ENCODE measurements around the gene NAT14. TPM values are rescaled to one million over a fixed set of nuclear protein-coding genes. Genes with fewer than 3 reads are reported as not detected.

NAT14 gene
- total RNA-seq, 1 experiment from 2014 or later = 26.1 TPM

DNA sequence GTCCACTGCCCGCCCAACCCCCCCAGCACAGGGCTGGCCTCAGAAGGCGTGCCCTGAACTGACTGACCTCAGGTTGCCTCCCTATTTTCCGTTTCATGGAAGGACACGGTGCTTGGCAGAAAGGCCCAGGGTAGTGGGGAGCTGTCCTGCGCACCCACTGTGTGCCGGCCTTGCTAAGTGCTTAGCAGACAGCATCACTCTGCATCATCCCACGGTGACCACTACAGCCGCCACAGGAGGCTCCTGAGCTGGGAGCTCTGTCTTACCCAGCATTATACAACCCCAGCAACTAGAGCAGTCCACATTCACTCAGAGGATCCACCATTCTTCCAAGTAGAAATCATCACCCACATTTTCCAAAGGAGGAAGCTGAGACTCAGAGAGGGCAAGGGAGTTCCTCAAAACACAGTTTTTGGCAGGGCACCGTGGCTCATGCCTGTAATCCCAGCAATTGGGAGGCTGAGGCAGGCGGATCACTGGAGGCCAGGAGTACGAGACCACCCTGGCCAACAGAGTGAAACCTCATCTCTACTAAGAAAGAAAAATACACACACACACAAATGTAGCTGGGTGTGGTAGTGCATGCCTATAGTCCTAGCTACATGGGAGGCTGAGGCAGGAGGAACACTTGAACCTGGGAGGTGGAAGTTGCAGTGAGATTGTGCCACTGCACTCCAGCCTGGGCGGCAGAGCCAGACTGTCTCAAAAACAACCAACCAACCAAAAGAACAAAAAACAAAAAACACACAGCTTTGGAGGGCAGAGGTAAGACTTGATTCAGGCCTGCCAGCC lies 50.4 kb downstream of the NAT14 start:
- DNase-seq (ENCODE audit: low read depth) = no peak

DNA sequence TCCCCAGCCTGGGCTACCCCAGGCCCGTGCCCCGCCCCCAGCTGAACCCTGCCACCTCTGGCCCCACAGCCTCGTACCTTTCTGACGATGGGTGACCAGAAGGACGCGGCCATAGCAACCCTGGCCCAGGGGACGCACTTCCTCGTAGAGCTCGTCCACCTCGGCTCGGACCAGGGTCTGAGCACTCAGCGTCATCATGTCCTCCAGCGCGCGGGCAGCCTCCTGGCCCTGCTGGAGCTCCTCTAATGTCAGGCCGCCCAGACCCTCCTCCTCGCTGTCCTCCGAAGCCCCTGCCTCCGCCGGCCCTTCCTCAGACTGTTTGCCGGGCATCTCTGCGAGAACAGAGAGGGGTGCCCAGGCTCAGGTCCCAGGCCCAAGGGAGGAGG lies 51.0 kb downstream of the NAT14 start:
- no peak for DNase-seq (ENCODE audit: low read depth)

DNA sequence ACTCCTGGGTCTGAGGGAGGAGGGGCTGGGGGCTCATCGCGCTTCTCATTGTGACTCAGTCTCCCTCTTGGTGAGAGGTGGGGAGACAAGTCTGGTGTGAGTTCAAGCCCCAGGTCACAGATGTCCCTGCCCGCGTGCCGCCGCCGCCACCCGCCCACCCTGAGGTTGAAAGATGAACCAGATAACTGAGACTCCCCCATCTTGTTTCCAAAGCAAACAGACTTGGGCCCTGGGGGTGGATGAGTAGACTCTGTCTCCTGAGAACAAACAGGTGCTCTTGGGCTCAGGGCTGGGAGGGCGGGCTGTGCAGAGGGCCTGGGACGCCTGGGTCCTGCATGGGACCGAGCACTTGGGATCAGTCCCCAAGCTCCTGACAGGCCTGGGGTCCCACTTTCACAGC lies 51.4 kb downstream of the NAT14 start:
- DNase-seq (ENCODE audit: low read depth) = no peak

Other genes with a start within 250 kb of the NAT14 start
- 23.9 and 48.8 TPM in 2 replicates for gene PPP6R1, start 226.2 kb upstream of the NAT14 start, total RNA-seq (2014; rRNA removed; shearing (Covaris generic))
- 25.5 and 37.2 TPM in 2 replicates for gene HSPBP1, start 205.1 kb upstream of the NAT14 start, total RNA-seq (2014; rRNA removed; shearing (Covaris generic))
- 0.17 and 2.7 TPM in 2 replicates for gene BRSK1, start 201.2 kb upstream of the NAT14 start, total RNA-seq (2014; rRNA removed; shearing (Covaris generic))
- not detected in 2 replicates for gene TMEM150B, start 159.8 kb upstream of the NAT14 start, total RNA-seq (2014; rRNA removed; shearing (Covaris generic))
- 5.2 and 10.0 TPM in 2 replicates for gene KMT5C, start 145.3 kb upstream of the NAT14 start, total RNA-seq (2014; rRNA removed; shearing (Covaris generic))
- 0.30 TPM in 1 of 2 replicates, not detected in the other for gene COX6B2, start 130.5 kb upstream of the NAT14 start, total RNA-seq (2014; rRNA removed; shearing (Covaris generic))
- gene GARIN5B, start 121.9 kb upstream of the NAT14 start, total RNA-seq (2014; rRNA removed; shearing (Covaris generic)) = not detected in 2 replicates
- gene IL11, start 114.7 kb upstream of the NAT14 start, total RNA-seq (2014; rRNA removed; shearing (Covaris generic)) = 23.0 and 39.1 TPM in 2 replicates
- 0.22 TPM in 1 of 2 replicates, not detected in the other for gene TMEM190, start 108.4 kb upstream of the NAT14 start, total RNA-seq (2014; rRNA removed; shearing (Covaris generic))
- gene TMEM238, start 100.9 kb upstream of the NAT14 start, total RNA-seq (2014; rRNA removed; shearing (Covaris generic)) = 1.1 and 1.2 TPM in 2 replicates
- 452 and 738 TPM in 2 replicates for gene RPL28, start 99.3 kb upstream of the NAT14 start, total RNA-seq (2014; rRNA removed; shearing (Covaris generic))
- gene UBE2S, start 77.4 kb upstream of the NAT14 start, total RNA-seq (2014; rRNA removed; shearing (Covaris generic)) = 192 and 378 TPM in 2 replicates
- gene SHISA7, start 41.9 kb upstream of the NAT14 start, total RNA-seq (2014; rRNA removed; shearing (Covaris generic)) = not detected in 2 replicates
- 123 and 134 TPM in 2 replicates for gene ISOC2, start 23.5 kb upstream of the NAT14 start, total RNA-seq (2014; rRNA removed; shearing (Covaris generic))
- not detected in 2 replicates for gene C19orf85, start 20.4 kb upstream of the NAT14 start, total RNA-seq (2014; rRNA removed; shearing (Covaris generic))
- gene ZNF628, start 8.6 kb upstream of the NAT14 start, total RNA-seq (2014; rRNA removed; shearing (Covaris generic)) = 8.8 and 13.9 TPM in 2 replicates
- 1.8 and 7.2 TPM in 2 replicates for gene SSC5D, start 3.2 kb downstream of the NAT14 start, total RNA-seq (2014; rRNA removed; shearing (Covaris generic))
- 0.20 TPM in 1 of 2 replicates, not detected in the other for gene SBK2, start 51.9 kb downstream of the NAT14 start, total RNA-seq (2014; rRNA removed; shearing (Covaris generic))
- gene SBK3, start 60.4 kb downstream of the NAT14 start, total RNA-seq (2014; rRNA removed; shearing (Covaris generic)) = not detected in 2 replicates
- 1.6 and 4.3 TPM in 2 replicates for gene ZNF579, start 95.7 kb downstream of the NAT14 start, total RNA-seq (2014; rRNA removed; shearing (Covaris generic))
- 0.81 and 6.3 TPM in 2 replicates for gene FIZ1, start 114.3 kb downstream of the NAT14 start, total RNA-seq (2014; rRNA removed; shearing (Covaris generic))
- gene ZNF524, start 115.1 kb downstream of the NAT14 start, total RNA-seq (2014; rRNA removed; shearing (Covaris generic)) = 11.7 and 14.7 TPM in 2 replicates
- 1.4 and 2.5 TPM in 2 replicates for gene ZNF865, start 120.5 kb downstream of the NAT14 start, total RNA-seq (2014; rRNA removed; shearing (Covaris generic))
- gene ZNF784, start 139.4 kb downstream of the NAT14 start, total RNA-seq (2014; rRNA removed; shearing (Covaris generic)) = 2.2 and 5.1 TPM in 2 replicates
- gene ZNF580, start 155.8 kb downstream of the NAT14 start, total RNA-seq (2014; rRNA removed; shearing (Covaris generic)) = 18.2 and 20.9 TPM in 2 replicates
- 12.6 and 15.9 TPM in 2 replicates for gene ZNF581, start 158.5 kb downstream of the NAT14 start, total RNA-seq (2014; rRNA removed; shearing (Covaris generic))
- gene CCDC106, start 163.0 kb downstream of the NAT14 start, total RNA-seq (2014; rRNA removed; shearing (Covaris generic)) = 4.9 and 5.1 TPM in 2 replicates
- 140 and 148 TPM in 2 replicates for gene U2AF2, start 169.8 kb downstream of the NAT14 start, total RNA-seq (2014; rRNA removed; shearing (Covaris generic))
- gene EPN1, start 190.0 kb downstream of the NAT14 start, total RNA-seq (2014; rRNA removed; shearing (Covaris generic)) = 27.7 and 102 TPM in 2 replicates

Measured in M059J (cell line).